Stimulated activated CD4-positive, alpha-beta T cell treated with anti-CD3 and anti-CD28 coated beads, Interleukin-15, amount 100 ng/mL, for 1 hour (primary cell): ENCODE results near the gene NTSR1.

Experiments
- DNase-seq, 2 donors: peaks; one replicate each; pipeline ENCODE4 v3.0.0-alpha.2; 2020; ENCODE audit warnings: low read depth in 1 of 2, low spot score in 1 of 2

Gene NTSR1

GRCh38 chr20:62708591-62709536 lies at the start of gene NTSR1:
NTSR1 (plus strand) TSS chr20:62708836; CDS start chr20:62709208, 372 bp downstream.
- DNase-seq: no peak

- no peak for DNase-seq
Observed at GRCh38 chr20:62659488-62660239, 49.0 kb upstream of the NTSR1 start.

- no peak for DNase-seq
Observed at GRCh38 chr20:62660240-62660615, 48.4 kb upstream of the NTSR1 start.

GRCh38 chr20:62660768-62661167 lies 47.9 kb upstream of the NTSR1 start:
- no peak for DNase-seq

- DNase-seq: no peak
Observed at GRCh38 chr20:62661647-62662046, 47.0 kb upstream of the NTSR1 start.

- no peak for DNase-seq
Observed at GRCh38 chr20:62662422-62662821, 46.2 kb upstream of the NTSR1 start.

GRCh38 chr20:62663145-62664018 lies 45.3 kb upstream of the NTSR1 start:
- DNase-seq: no peak

GRCh38 chr20:62664019-62664971 lies 44.3 kb upstream of the NTSR1 start:
- no peak for DNase-seq

GRCh38 chr20:62665153-62665754 lies 43.4 kb upstream of the NTSR1 start:
- no peak for DNase-seq

- DNase-seq: no peak
Observed at GRCh38 chr20:62665826-62666735, 42.6 kb upstream of the NTSR1 start.

GRCh38 chr20:62666736-62667529 lies 41.7 kb upstream of the NTSR1 start:
- DNase-seq: no peak

- DNase-seq: no peak
Observed at GRCh38 chr20:62667530-62668440, 40.9 kb upstream of the NTSR1 start.

GRCh38 chr20:62668441-62669027 lies 40.1 kb upstream of the NTSR1 start:
- DNase-seq: no peak

- no peak for DNase-seq
Observed at GRCh38 chr20:62669249-62669648, 39.4 kb upstream of the NTSR1 start.

- no peak for DNase-seq
Observed at GRCh38 chr20:62670156-62670555, 38.5 kb upstream of the NTSR1 start.

GRCh38 chr20:62670998-62671397 lies 37.6 kb upstream of the NTSR1 start:
- no peak for DNase-seq
